GM12891 (cell line): Measurements from ENCODE around the gene MYOM1.

Experiments
- DNase-seq: peaks from one replicate; pipeline ENCODE4 v3.0.0; 2011; ENCODE audit warnings: low spot score; ENCODE audit not compliant: insufficient read length
- FAIRE-seq: peaks from 2 replicates; lab custom pipeline; 2011; peaks lifted over from hg19 to GRCh38; lab: Jason Lieb, UNC
- PAX5 ChIP-seq: IDR thresholded peaks from 2 replicates; pipeline ENCODE4 v1.6.1; 2011; ENCODE audit warnings: low read length, moderate library complexity, mild to moderate bottlenecking; ENCODE audit not compliant: insufficient read depth, severe bottlenecking
- POLR2A ChIP-seq: IDR thresholded peaks from 2 replicates; pipeline ENCODE4 v1.6.1; 2011; ENCODE audit warnings: low read depth, low read length, control low read depth
- POLR2AphosphoS5 ChIP-seq: IDR thresholded peaks from 2 replicates; pipeline ENCODE4 v1.6.1; 2011; ENCODE audit warnings: low read depth, low read length, control low read depth
- POU2F2 ChIP-seq: IDR thresholded peaks from 2 replicates; pipeline ENCODE4 v1.6.1; 2011; ENCODE audit warnings: low read depth, mild to moderate bottlenecking, control low read depth, low read length, moderate library complexity
- SPI1 ChIP-seq: IDR thresholded peaks from 2 replicates; pipeline ENCODE4 v1.6.1; 2011; ENCODE audit warnings: low read depth, low read length, control low read depth
- TAF1 ChIP-seq: IDR thresholded peaks from 2 replicates; pipeline ENCODE4 v1.6.1; 2011; ENCODE audit warnings: low read depth, low read length, control low read depth

Gene MYOM1

GRCh38 chr18:3219241-3219630, 532 bp downstream of the MYOM1 start:
- FAIRE-seq (no peak), DNase-seq (no peak)
- TF ChIP-seq TAF1 = no peak
- no peak for TF ChIP-seq POU2F2
- no peak for TF ChIP-seq POLR2A
- no peak for TF ChIP-seq PAX5
- TF ChIP-seq POLR2AphosphoS5 = no peak

- no peak for TF ChIP-seq TAF1
- TF ChIP-seq POLR2A = no peak
- no peak for TF ChIP-seq POU2F2
- no peak for TF ChIP-seq POLR2AphosphoS5
- no peak for TF ChIP-seq PAX5
- TF ChIP-seq SPI1 = no peak
- FAIRE-seq = no peak
- no peak for DNase-seq
These were observed 949 bp downstream of the MYOM1 start for GRCh38 chr18:3218819-3219218.

- FAIRE-seq = no peak
- no peak for DNase-seq
- no peak for TF ChIP-seq POU2F2
- no peak for TF ChIP-seq SPI1
- TF ChIP-seq POLR2AphosphoS5 = no peak
- TF ChIP-seq TAF1 = no peak
- no peak for TF ChIP-seq POLR2A
- TF ChIP-seq PAX5 = no peak
These were observed 1.7 kb downstream of the MYOM1 start for GRCh38 chr18:3217948-3218647.

GRCh38 chr18:3216987-3217386, 2.8 kb downstream of the MYOM1 start:
- TF ChIP-seq POLR2AphosphoS5 (no peak), PAX5 (no peak), POLR2A (no peak), TAF1 (no peak), POU2F2 (no peak), SPI1 (no peak)
- DNase-seq (no peak), FAIRE-seq (no peak)

DNA sequence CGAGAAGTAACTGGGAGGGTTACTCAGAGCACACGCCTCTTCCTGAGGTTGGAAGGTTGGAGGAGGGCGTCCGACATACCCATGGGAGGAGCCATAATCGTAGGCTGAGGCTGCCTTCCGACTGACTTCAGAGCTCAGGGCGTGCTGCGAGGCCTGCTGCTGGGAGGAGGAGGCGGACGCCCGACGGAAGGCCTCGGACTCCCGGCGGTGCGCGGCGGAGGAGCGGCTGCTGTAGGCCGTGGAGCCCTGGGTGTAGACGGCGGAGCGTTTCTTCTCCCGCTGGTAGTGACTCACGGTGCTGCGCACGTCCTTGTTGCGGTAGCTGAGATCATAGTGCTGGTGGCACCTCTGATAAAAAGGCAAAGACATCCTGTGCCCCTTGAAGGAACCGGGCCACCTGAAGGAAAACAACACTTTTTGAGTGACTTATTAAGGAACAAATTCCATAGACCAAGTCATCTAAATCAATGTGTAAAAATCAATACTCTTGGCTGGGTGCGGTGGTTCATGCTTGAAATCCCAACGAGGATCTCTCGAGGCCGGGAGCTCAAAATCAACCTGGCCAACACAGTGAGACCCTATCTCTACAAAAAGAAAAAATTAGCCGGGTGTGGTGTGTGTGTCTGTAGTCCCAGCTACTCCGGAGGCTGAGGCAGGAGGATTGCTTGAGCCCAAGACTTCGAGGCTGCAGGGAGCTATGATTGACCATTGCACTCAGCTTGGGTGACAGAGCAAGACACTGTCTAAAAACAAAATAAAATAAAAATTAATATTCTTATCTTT, 4.7 kb downstream of the MYOM1 start:
- no peak for TF ChIP-seq TAF1
- no peak for TF ChIP-seq POLR2A
- TF ChIP-seq SPI1 = no peak
- no peak for TF ChIP-seq POU2F2
- TF ChIP-seq PAX5 = no peak
- no peak for TF ChIP-seq POLR2AphosphoS5
- no peak for FAIRE-seq
- no peak for DNase-seq

GRCh38 chr18:3213300-3214059, 6.3 kb downstream of the MYOM1 start:
- DNase-seq (peak; percentile 22), FAIRE-seq (peak; percentile 60)
- TF ChIP-seq PAX5 (no peak), POU2F2 (no peak), SPI1 (no peak), POLR2A (no peak), TAF1 (no peak), POLR2AphosphoS5 (no peak)

DNA sequence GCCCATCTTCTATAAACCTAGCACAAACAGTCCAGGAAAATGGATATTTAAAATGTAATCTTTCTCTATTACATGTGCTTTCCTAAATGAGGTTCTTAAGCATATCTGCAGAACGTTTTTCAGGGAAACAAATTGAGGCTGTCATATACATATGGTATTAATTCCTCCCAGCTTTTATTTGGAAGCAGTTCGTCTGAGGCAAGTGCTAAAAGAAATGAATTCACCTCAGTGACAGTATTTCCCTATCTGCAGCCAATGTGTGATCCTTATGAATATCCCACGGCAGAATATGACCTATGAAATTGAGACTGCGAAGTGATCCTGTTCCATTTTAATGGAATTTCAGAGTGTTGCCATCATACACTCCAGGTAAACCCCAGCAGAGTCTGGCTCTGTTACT, 7.1 kb downstream of the MYOM1 start:
- FAIRE-seq = no peak
- TF ChIP-seq POLR2AphosphoS5 (no peak), SPI1 (no peak), PAX5 (no peak), POU2F2 (no peak), TAF1 (no peak), POLR2A (no peak)
- no peak for DNase-seq

- DNase-seq (no peak), FAIRE-seq (no peak)
- TF ChIP-seq POU2F2 (no peak), PAX5 (no peak), SPI1 (no peak)
These were observed 8.4 kb downstream of the MYOM1 start for GRCh38 chr18:3211236-3211992.
